HG03432 (cell line): ENCODE measurements around the gene DAB1.
"Not testable (repeated sequence)": the region's sequence is repeated elsewhere in the genome, so short reads cannot be mapped to it uniquely, and the experiment has no call there.

Experiments
- ATAC-seq: cut with Tn5 transposase; IDR thresholded peaks from one replicate; pipeline ENCODE4 v1.9.1; 2021; ENCODE audit warnings: mild to moderate bottlenecking, moderate library complexity; ENCODE audit not compliant: unreplicated experiment

The DAB1 gene

GRCh38 chr1:57362480-57362879 lies 61.4 kb downstream of the DAB1 start:
- ATAC-seq = no peak

- no peak for ATAC-seq
These were observed 62.3 kb downstream of the DAB1 start for GRCh38 chr1:57361516-57361915.

GRCh38 chr1:57360846-57361407 lies 62.9 kb downstream of the DAB1 start:
- ATAC-seq = no peak

- no peak for ATAC-seq
These were observed 66.4 kb downstream of the DAB1 start for GRCh38 chr1:57357462-57357861.

- no peak for ATAC-seq
These were observed 70.2 kb downstream of the DAB1 start for GRCh38 chr1:57353654-57354053.

GRCh38 chr1:57350610-57351009 lies 73.2 kb downstream of the DAB1 start:
- no peak for ATAC-seq

GRCh38 chr1:57348921-57349320 lies 74.9 kb downstream of the DAB1 start:
- ATAC-seq = no peak

- ATAC-seq = no peak
These were observed 77.9 kb downstream of the DAB1 start for GRCh38 chr1:57345916-57346315.

GRCh38 chr1:57344265-57344664 lies 79.6 kb downstream of the DAB1 start:
- no peak for ATAC-seq

GRCh38 chr1:57343298-57343915 lies 80.5 kb downstream of the DAB1 start:
- not testable (repeated sequence) for ATAC-seq

GRCh38 chr1:57341721-57342120 lies 82.1 kb downstream of the DAB1 start:
- ATAC-seq = no peak

GRCh38 chr1:57340334-57341070 lies 83.4 kb downstream of the DAB1 start:
- ATAC-seq = no peak

- ATAC-seq = no peak
These were observed 86.2 kb downstream of the DAB1 start for GRCh38 chr1:57337623-57338022.

GRCh38 chr1:57336793-57337192 lies 87.1 kb downstream of the DAB1 start:
- ATAC-seq = no peak

- ATAC-seq = no peak
These were observed 92.2 kb downstream of the DAB1 start for GRCh38 chr1:57331620-57332019.

GRCh38 chr1:57329937-57330336 lies 93.9 kb downstream of the DAB1 start:
- no peak for ATAC-seq

- no peak for ATAC-seq
These were observed 94.8 kb downstream of the DAB1 start for GRCh38 chr1:57329001-57329527.

- ATAC-seq = no peak
These were observed 95.9 kb downstream of the DAB1 start for GRCh38 chr1:57327946-57328345.

- no peak for ATAC-seq
These were observed 96.5 kb downstream of the DAB1 start for GRCh38 chr1:57327336-57327735.

GRCh38 chr1:57325536-57325935 lies 98.3 kb downstream of the DAB1 start:
- no peak for ATAC-seq

GRCh38 chr1:57325117-57325516 lies 98.7 kb downstream of the DAB1 start:
- no peak for ATAC-seq

GRCh38 chr1:57324388-57324787 lies 99.5 kb downstream of the DAB1 start:
- ATAC-seq = no peak
